Neural cell (in vitro differentiated cells): ENCODE data around the gene PTPRT. TPM values are rescaled to one million over a fixed set of nuclear protein-coding genes. Genes with fewer than 3 reads are reported as not detected.

Experiments used
- H2AFZ ChIP-seq: fragments of 200-600, 300-800 bp; sonication (generic), shearing (Covaris generic); 2 replicates; pipeline ENCODE4 v1.6.0; 2014; ENCODE audit warnings: low read depth, mild to moderate bottlenecking, antibody characterized with exemption, low read length, moderate library complexity
- H3F3A ChIP-seq: fragments of 200-600 bp; shearing (Covaris generic); 2 replicates; pipeline ENCODE4 v1.6.1; 2016; ENCODE audit warnings: mild to moderate bottlenecking, moderate library complexity, mixed read lengths, antibody characterized with exemption, low read length; ENCODE audit not compliant: insufficient read depth, poor library complexity, severe bottlenecking
- H3K27ac ChIP-seq: fragments of 200-600, 300-800 bp; sonication (generic), shearing (Covaris generic); 2 replicates; pipeline ENCODE4 v1.5.1; 2014; ENCODE audit warnings: mild to moderate bottlenecking, low read length, moderate library complexity
- H3K27me3 ChIP-seq: fragments of 300-800, 200-600 bp; sonication (generic), shearing (Covaris generic); 2 replicates; pipeline ENCODE4 v1.6.0; 2014; ENCODE audit warnings: mild to moderate bottlenecking, low read depth, low read length, moderate library complexity; ENCODE audit not compliant: insufficient read depth
- H3K36me3 ChIP-seq: fragments of 300-800, 200-600 bp; sonication (generic), shearing (Covaris generic); 2 replicates; pipeline ENCODE4 v1.5.1; 2014; ENCODE audit warnings: mild to moderate bottlenecking, antibody characterized with exemption, low read length, moderate library complexity; ENCODE audit not compliant: insufficient read depth
- H3K4me2 ChIP-seq: fragments of 300-800, 200-600 bp; sonication (generic), shearing (Covaris generic); 2 replicates; pipeline ENCODE4 v1.6.0; 2014; ENCODE audit warnings: mild to moderate bottlenecking, low read length
- H3K4me3 ChIP-seq: fragments of 300-800, 200-600 bp; sonication (generic), shearing (Covaris generic); 2 replicates; pipeline ENCODE4 v1.5.1; 2014; ENCODE audit warnings: mild to moderate bottlenecking, low read length, moderate library complexity
- H3K79me2 ChIP-seq: fragments of 200-600 bp; shearing (Covaris generic); replicated peaks from 2 replicates; pipeline ENCODE4 v1.6.0; 2014; ENCODE audit warnings: mild to moderate bottlenecking, low read length, moderate library complexity; ENCODE audit not compliant: insufficient read depth
- H3K9ac ChIP-seq: fragments of 300-800, 200-600 bp; sonication (generic), shearing (Covaris generic); 2 replicates; pipeline ENCODE4 v1.6.1; 2016; ENCODE audit warnings: mild to moderate bottlenecking, low read length, mixed read lengths
- H3K9me2 ChIP-seq: fragments of 200-600 bp; shearing (Covaris generic); 2 replicates; pipeline ENCODE4 v1.6.1; 2016; ENCODE audit warnings: mild to moderate bottlenecking, low read length, mixed read lengths; ENCODE audit not compliant: insufficient read depth
- H3K9me3 ChIP-seq: fragments of 200-600, 300-800 bp; sonication (generic), shearing (Covaris generic); 2 replicates; pipeline ENCODE4 v1.6.1; 2016; ENCODE audit warnings: mild to moderate bottlenecking, mixed run types, low read length, moderate library complexity, mixed read lengths
- H4K20me1 ChIP-seq: fragments of 200-600 bp; shearing (Covaris generic); 2 replicates; pipeline ENCODE4 v1.6.1; 2016; ENCODE audit warnings: mild to moderate bottlenecking, mixed run types; ENCODE audit not compliant: insufficient read depth
- CTCF ChIP-seq: fragments of 450-650 bp; IDR thresholded peaks from 2 replicates; pipeline ENCODE4 v1.5.1; 2014; ENCODE audit warnings: antibody characterized with exemption, mild to moderate bottlenecking, moderate library complexity; ENCODE audit not compliant: poor library complexity, severe bottlenecking
- EP300 ChIP-seq: fragments of 450-650 bp; conservative IDR thresholded peaks from 2 replicates; pipeline ENCODE4 v1.6.1; 2014; ENCODE audit warnings: antibody characterized with exemption, mild to moderate bottlenecking, moderate library complexity; ENCODE audit not compliant: poor library complexity, severe bottlenecking
- EZH2 ChIP-seq: fragments of 200-600, 300-800 bp; shearing (Covaris generic), sonication (generic); IDR thresholded peaks from 2 replicates; pipeline ENCODE4 v1.6.1; 2014; ENCODE audit warnings: antibody characterized with exemption, low read length, borderline replicate concordance, mild to moderate bottlenecking; ENCODE audit not compliant: insufficient read depth, poor library complexity, severe bottlenecking
- MXI1 ChIP-seq: fragments of 450-650 bp; conservative IDR thresholded peaks from 2 replicates; pipeline ENCODE4 v1.6.1; 2014; ENCODE audit warnings: antibody characterized with exemption, mild to moderate bottlenecking; ENCODE audit not compliant: poor library complexity, severe bottlenecking
- POLR2AphosphoS5 ChIP-seq: IDR thresholded peaks from 2 replicates; pipeline ENCODE4 v1.6.1; 2012
- RAD21 ChIP-seq: fragments of 450-650 bp; conservative IDR thresholded peaks from 2 replicates; pipeline ENCODE4 v1.6.1; 2014; ENCODE audit warnings: antibody characterized with exemption, mild to moderate bottlenecking, moderate library complexity
- REST ChIP-seq: IDR thresholded peaks from 2 replicates; pipeline ENCODE4 v1.6.1; 2012; ENCODE audit warnings: borderline replicate concordance
- SMC3 ChIP-seq: fragments of 450-650 bp; conservative IDR thresholded peaks from 2 replicates; pipeline ENCODE4 v1.6.1; 2014; ENCODE audit warnings: antibody characterized with exemption, mild to moderate bottlenecking, moderate library complexity; ENCODE audit not compliant: poor library complexity
- TAF1 ChIP-seq: IDR thresholded peaks from 2 replicates; pipeline ENCODE4 v1.6.1; 2012; ENCODE audit warnings: low read depth
- polyA plus RNA-seq: library from polyadenylated mRNA; depleted of rRNA; stranded (reverse); fragments of >200 nt; gene quantifications from 2 replicates; pipeline ENCODE4 v1.2.3, GENCODE V29; 2014

Gene PTPRT
- polyA plus RNA-seq, 1 donor from 2014 or later, result 9.2 TPM

- H3K4me2 ChIP-seq, result peak overlapping the region; percentile 4
- no peaks in the 10 kb centered on the region for H3K9me3 ChIP-seq
- no peak overlapping the region for H2AFZ ChIP-seq
- no peaks in the 10 kb centered on the region for H3K9me2 ChIP-seq
- peaks cover 2% of the 10 kb centered on the region for H3F3A ChIP-seq
- no peaks in the 10 kb centered on the region for H3K27me3 ChIP-seq
- peak overlapping the region; percentile 19 for H3K9ac ChIP-seq
- H3K79me2 ChIP-seq, result no peaks in the 10 kb centered on the region
- peak overlapping the region; percentile 85 for H3K27ac ChIP-seq
- no peaks in the 10 kb centered on the region for H4K20me1 ChIP-seq
- TF ChIP-seq POLR2AphosphoS5 (peak; percentile 67), SMC3 (no peak), CTCF (no peak), REST (no peak), MXI1 (no peak), TAF1 (no peak), EP300 (peak; percentile 91)
- no peaks in the 10 kb centered on the region for H3K36me3 ChIP-seq
- H3K4me3 ChIP-seq, result peak overlapping the region; percentile 1
These were observed 931.0 kb downstream of the PTPRT start for GRCh38 chr20:42258564-42259302.

- H3K79me2 ChIP-seq, result no peaks in the 10 kb centered on the region
- no peaks in the 10 kb centered on the region for H3K9me2 ChIP-seq
- H3K27me3 ChIP-seq, result no peaks in the 10 kb centered on the region
- H2AFZ ChIP-seq, result no peak overlapping the region
- no peak for TF ChIP-seq CTCF
- TF ChIP-seq REST, result no peak
- TF ChIP-seq EZH2, result no peak
- TF ChIP-seq TAF1, result no peak
- no peak for TF ChIP-seq EP300
- TF ChIP-seq RAD21, result no peak
- TF ChIP-seq MXI1, result no peak
- no peak for TF ChIP-seq SMC3
- TF ChIP-seq POLR2AphosphoS5, result no peak
- no peak overlapping the region for H3K4me2 ChIP-seq
- H3K27ac ChIP-seq, result peak overlapping the region; percentile 18
- no peak overlapping the region for H3K9ac ChIP-seq
- peaks cover 2% of the 10 kb centered on the region for H3F3A ChIP-seq
- H3K36me3 ChIP-seq, result no peaks in the 10 kb centered on the region
- H3K4me3 ChIP-seq, result no peak overlapping the region
- H4K20me1 ChIP-seq, result no peaks in the 10 kb centered on the region
- no peaks in the 10 kb centered on the region for H3K9me3 ChIP-seq
These were observed 933.9 kb downstream of the PTPRT start for GRCh38 chr20:42255821-42256220.
